HuH-7 (cell line): ENCODE measurements around the gene CSN3.
"Not testable (repeated sequence)": the region's sequence is repeated elsewhere in the genome, so short reads cannot be mapped to it uniquely, and the experiment has no call there.

Source experiments
- DNase-seq: peaks from one replicate; pipeline ENCODE4 v3.0.0; 2011; ENCODE audit warnings: low spot score

The CSN3 gene

DNA sequence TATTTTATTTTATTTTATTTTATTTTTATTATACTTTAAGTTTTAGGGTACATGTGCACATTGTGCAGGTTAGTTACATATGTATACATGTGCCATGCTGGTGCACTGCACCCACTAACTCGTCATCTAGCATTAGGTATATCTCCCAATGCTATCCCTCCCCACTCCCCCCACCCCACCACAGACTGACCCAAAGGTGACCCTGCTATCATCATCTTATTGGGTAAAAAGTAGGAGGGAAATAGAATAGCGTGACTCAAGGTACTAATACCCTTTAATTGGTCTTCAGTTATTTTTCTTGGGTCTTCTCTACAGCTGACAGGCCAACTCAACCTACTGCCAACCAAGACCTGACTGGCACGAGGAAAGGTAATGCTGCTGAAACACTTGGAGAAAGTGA lies at the start of gene CSN3:
Gene CSN3, plus strand, starts transcription at position 301 of the 400 bp plus-strand sequence. CDS start 2,223 bp downstream, outside the sequence.
- not testable (repeated sequence) for DNase-seq

- DNase-seq = no peak
These were observed 49.5 kb upstream of the CSN3 start for GRCh38 chr4:70192895-70193294.

DNA sequence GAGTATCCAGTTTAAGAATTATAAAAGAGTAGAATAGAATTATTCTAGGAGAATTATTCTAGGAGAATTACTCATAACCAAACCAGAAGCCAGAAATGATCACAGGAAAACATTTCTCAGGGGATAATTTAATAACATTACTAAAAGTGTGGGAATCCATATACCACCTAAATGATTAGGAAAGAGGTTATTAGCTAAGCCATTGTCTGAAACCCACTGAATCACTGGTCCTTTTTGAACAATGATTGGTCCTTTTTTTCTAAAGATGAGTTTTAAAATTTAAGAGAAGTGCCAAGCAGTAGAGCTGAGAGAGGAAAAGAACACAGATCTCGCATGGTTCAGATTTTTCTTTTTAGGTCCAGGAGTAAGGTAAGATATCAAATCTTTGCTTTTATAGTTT lies 47.0 kb upstream of the CSN3 start, which contains the start of gene ODAM:
Gene ODAM, plus strand, starts transcription at position 301 of the 400 bp plus-strand sequence. CDS start 819 bp downstream, outside the sequence.
- DNase-seq = no peak

- no peak for DNase-seq
These were observed 45.5 kb upstream of the CSN3 start for GRCh38 chr4:70196857-70197256.

- DNase-seq = no peak
These were observed 44.6 kb upstream of the CSN3 start for GRCh38 chr4:70197842-70198241.

DNA sequence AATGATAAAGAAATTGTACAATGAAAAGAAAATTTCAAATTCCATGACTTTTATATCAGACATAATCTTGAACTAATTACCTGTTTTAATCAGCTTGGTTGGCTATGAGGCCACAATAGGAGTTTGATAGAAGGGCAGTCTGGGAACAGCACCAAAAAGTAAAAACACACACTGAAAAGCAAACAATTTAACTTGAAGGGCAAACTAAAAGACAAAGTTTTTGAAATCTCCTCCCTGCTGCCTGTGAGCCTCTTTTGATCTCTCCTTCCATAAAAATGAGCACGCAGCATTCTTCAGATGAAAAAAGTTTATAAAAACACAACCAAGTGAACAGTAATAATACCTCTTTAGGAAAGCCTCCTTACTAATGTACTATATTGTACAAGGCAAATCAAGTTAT lies 38.8 kb upstream of the CSN3 start:
- DNase-seq = no peak

DNA sequence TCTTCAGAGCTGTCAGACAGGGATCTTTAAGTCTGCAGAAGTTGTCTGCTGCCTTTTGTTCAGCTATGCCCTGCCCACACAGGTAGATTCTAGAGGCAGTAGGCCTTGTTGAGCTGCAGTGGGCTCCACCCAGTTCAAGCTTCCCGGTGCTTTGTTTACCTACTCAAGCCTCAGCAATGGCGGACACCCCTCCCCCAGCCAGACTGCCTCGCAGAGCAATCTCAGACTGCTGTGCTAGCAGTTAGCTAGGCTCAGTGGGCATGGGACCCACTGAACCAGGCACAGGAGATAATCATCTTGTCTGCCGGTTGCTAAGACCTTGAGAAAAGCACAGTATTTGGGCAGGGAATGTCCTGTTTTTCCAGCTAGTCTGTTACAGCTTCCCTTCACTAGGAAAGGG lies 29.6 kb upstream of the CSN3 start:
- DNase-seq = not testable (repeated sequence)

DNA sequence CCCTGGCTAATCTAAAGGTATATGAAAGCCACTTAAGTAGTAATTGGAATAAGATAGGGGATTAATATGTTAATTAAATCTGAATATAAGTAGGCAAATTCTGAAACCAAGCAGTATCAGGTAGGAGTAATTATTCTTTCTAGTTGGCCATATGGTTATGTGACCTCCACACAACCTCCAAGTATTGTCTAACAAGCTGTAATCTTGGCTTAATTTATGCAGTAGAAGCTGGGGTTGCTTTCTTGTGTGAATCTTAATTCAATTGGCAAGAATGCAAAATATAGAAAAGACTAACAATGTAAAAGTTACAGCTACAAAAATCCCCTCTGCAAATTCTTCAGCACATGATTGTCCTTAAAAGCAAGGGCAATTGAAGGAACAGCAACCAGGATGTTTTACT lies 26.3 kb upstream of the CSN3 start:
- not testable (repeated sequence) for DNase-seq

- not testable (repeated sequence) for DNase-seq
These were observed 25.8 kb upstream of the CSN3 start for GRCh38 chr4:70216550-70216949.

DNA sequence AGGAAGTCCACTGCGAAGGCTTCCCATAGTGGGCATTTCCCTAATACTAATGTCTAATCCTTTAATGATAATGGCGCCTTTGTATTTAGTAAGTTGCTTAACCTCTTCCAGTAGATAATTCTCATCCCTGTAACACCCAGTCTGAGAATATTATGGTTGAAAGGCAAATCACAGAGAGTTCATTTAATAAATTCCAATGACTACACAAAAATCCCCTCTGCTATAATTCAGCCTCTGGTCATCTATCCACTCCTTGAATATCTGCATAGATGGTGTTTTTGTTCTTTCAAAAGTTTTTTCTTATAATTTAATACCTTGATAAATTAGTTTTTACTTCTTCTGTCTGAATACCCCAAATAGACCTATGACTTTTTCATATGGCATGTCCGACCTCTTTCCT lies 21.0 kb upstream of the CSN3 start:
- DNase-seq = not testable (repeated sequence)

- DNase-seq = not testable (repeated sequence)
These were observed 20.6 kb upstream of the CSN3 start for GRCh38 chr4:70221818-70222217.

DNA sequence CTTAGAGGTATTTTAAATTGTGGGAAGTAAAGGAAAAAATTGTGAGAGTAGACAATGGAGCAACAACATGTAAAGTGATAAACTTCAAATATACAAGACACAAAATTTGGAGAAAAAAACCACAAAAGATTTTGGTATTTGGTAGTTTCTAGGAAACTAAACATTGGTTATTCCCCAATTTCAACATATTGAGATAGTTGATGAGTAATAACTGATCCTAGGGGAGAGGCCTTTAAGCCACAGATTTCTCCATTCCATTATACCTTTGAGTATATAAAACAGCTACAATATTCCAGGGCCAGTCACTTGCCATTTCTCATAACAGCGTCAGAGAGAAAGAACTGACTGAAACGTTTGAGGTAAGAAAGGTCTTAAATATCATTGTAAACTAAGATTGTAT lies 16.6 kb upstream of the CSN3 start, which contains the start of gene FDCSP:
Gene FDCSP, plus strand, starts transcription at position 301 of the 400 bp plus-strand sequence. CDS start 5,071 bp downstream, outside the sequence.
- no peak for DNase-seq

DNA sequence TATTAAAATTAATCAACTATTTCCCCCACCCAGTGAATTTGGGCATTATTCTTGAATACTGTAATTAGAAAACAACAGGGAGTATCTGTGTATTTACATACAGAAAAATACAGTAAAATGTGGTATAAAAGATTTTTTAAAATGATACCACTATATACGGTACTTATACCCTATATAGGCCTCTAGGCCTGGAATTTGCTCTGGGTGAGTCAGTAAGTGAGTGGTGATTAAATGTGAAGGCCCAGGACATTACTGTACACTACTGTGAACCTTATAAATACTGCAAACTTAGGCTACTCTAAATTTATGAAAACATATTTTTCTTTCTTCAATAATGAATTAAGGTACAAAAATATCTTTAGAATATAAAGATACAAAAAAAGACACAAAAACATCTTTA lies 6.3 kb upstream of the CSN3 start:
- no peak for DNase-seq

GRCh38 chr4:70239131-70239883 lies 3.1 kb upstream of the CSN3 start:
- no peak for DNase-seq

DNA sequence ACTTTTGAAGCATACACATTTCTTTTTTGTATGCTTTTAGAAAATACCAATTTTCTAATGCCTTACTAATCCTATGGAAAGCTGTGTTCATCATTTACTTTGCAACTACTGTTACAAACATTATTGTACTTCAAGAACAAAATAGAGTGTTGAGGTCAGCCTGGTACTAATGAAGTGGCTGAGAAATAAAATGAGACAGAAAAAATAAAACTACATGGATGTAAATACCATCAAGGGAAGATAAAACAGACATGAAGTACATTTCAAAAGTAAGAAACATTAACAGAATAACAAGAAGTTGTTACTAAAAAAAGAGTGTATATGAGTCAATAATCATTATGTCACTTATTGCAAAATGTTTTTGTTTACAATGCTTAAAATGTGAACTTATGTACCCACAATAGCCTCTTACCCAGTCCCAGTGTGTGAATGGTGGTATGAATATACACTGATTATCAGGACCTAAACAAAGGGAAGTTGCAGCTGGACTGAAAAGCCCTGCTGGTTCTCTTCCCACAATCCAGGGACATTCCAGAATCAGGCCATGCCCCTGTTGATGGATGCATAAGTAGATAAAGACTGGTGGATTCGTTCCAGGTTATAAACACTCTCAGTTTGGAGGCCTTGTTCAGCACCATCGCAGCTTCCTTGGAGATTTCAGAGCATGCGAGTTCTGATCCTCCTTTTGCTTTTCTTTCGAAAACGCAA lies 2.4 kb upstream of the CSN3 start:
- DNase-seq = no peak

GRCh38 chr4:70243091-70243490 lies 694 bp downstream of the CSN3 start:
- DNase-seq = no peak

- DNase-seq = no peak
These were observed 9.0 kb downstream of the CSN3 start for GRCh38 chr4:70251250-70251944.

DNA sequence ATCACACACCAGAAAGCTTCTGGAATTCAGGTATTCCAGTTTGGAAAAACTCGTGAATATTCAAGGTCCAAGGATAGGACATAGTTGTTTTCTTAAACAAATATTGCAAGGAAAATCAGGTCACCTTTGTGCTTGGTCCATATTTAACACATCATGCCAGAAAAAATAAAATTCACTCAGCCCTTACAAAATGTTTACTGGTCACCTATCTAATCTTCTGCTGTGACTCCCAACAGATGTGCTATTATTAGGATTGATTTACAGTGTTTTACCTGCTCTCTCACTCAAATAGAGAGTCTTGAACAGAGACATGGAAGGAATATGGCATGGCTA lies 9.5 kb downstream of the CSN3 start:
- DNase-seq = no peak

- DNase-seq = no peak
These were observed 27.3 kb downstream of the CSN3 start for GRCh38 chr4:70269674-70270073.

- DNase-seq = no peak
These were observed 34.7 kb downstream of the CSN3 start for GRCh38 chr4:70277121-70277520.

GRCh38 chr4:70280567-70280966 lies 38.2 kb downstream of the CSN3 start:
- no peak for DNase-seq

DNA sequence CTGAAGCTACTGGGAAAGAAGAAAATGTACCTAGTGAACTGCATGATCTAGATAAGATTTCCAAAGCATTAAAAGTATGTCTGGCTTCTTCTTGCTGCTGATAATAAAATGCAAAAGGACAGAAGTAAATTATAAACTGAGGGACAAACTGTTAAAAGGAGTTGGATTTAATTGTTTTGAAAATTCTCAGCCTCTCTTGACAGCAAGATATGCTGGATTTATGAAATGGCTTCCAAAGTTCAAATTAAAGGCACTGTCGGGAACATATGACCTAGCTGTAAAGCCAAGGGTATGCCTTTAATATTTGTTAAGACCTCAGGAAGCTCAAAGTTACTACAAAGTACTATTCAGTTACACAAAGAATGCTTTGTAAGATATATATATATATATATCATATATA lies 46.3 kb downstream of the CSN3 start:
- DNase-seq = no peak

GRCh38 chr4:70291341-70291740 lies 48.9 kb downstream of the CSN3 start:
- DNase-seq = no peak
